ENCODE results near the gene NIBAN1. TPM values are rescaled to one million over a fixed set of nuclear protein-coding genes. Genes with fewer than 3 reads are reported as not detected.
"Not testable (repeated sequence)": the region's sequence is repeated elsewhere in the genome, so short reads cannot be mapped to it uniquely, and the experiment has no call there.

NIBAN1 gene
- total and polyA plus RNA-seq, 9 donors, result 1.7 to 51.9 (median 7.5) TPM

GRCh38 chr1:184965439-184965838 is 8.9 kb downstream of the NIBAN1 start:
- DNase-seq, result no peak
- intact Hi-C loops (cut with DNase I), result no loop called here
- Histone ChIP-seq H3K27ac (no peak overlapping the region), H3K36me3 (no peaks in the 10 kb centered on the region), H3K9me3 (no peaks in the 10 kb centered on the region), H3K4me3 (no peak overlapping the region), H3K4me1 (ENCODE audit: insufficient read depth) (no peaks in the 10 kb centered on the region), H3K27me3 (no peaks in the 10 kb centered on the region)
- TF ChIP-seq EP300 (IDR thresholded peaks at IDR 0.05), result no peak
- TF ChIP-seq POLR2A (IDR thresholded peaks at IDR 0.05), result no peak
- TF ChIP-seq, protein P1, sequence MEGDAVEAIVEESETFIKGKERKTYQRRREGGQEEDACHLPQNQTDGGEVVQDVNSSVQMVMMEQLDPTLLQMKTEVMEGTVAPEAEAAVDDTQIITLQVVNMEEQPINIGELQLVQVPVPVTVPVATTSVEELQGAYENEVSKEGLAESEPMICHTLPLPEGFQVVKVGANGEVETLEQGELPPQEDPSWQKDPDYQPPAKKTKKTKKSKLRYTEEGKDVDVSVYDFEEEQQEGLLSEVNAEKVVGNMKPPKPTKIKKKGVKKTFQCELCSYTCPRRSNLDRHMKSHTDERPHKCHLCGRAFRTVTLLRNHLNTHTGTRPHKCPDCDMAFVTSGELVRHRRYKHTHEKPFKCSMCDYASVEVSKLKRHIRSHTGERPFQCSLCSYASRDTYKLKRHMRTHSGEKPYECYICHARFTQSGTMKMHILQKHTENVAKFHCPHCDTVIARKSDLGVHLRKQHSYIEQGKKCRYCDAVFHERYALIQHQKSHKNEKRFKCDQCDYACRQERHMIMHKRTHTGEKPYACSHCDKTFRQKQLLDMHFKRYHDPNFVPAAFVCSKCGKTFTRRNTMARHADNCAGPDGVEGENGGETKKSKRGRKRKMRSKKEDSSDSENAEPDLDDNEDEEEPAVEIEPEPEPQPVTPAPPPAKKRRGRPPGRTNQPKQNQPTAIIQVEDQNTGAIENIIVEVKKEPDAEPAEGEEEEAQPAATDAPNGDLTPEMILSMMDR (IDR thresholded peaks at IDR 0.05), result no peak
- 91 to 93% (median 91%) methylated on average over 8 of the region's 8 CpGs for WGBS, 3 donors

DNA sequence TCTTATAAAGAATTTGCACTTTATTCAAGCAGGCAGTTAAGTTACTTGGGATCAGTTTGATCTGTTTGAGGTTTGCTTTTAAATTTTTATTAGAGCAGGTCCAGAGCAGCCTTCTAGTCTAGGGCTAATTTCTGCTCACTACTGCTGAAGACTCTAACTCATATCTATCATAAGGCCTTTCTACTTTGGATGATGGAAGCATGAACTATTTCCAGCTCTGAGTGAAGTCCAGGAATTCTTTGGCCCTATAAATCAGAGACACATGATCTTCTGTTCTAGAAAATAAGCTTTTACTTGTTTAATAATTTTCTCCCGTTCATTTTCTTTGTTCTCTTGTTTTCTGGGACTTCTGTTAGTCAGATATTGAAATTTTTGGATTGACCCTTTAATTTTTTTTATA is 14.7 kb downstream of the NIBAN1 start:
- Histone ChIP-seq H3K4me1 (ENCODE audit: insufficient read depth) (no peaks in the 10 kb centered on the region), H3K27ac (no peak overlapping the region)

GRCh38 chr1:184958554-184959353 is 15.6 kb downstream of the NIBAN1 start:
- H3K4me1 ChIP-seq (ENCODE audit: insufficient read depth), result no peaks in the 10 kb centered on the region
- H3K27ac ChIP-seq, result no peak overlapping the region
- 30 to 36% (median 34%) methylated on average over 4 of the region's 4 CpGs for WGBS, 3 donors
- no peaks in the 10 kb centered on the region for H3K27me3 ChIP-seq
- no peak overlapping the region for H3K4me3 ChIP-seq
- TF ChIP-seq EP300 (IDR thresholded peaks at IDR 0.05) (no peak), POLR2A (IDR thresholded peaks at IDR 0.05) (no peak)
- TF ChIP-seq, protein P1 (IDR thresholded peaks at IDR 0.05), result no peak
- DNase-seq, result no peak
- intact Hi-C loops (cut with DNase I), result no loop called here
- no peaks in the 10 kb centered on the region for H3K36me3 ChIP-seq
- H3K9me3 ChIP-seq, result no peaks in the 10 kb centered on the region

More for the DNA sequence above, 14.7 kb downstream of the NIBAN1 start:
- no peaks in the 10 kb centered on the region for H3K27me3 ChIP-seq
- intact Hi-C loops (cut with DNase I), result no loop called here
- H3K4me3 ChIP-seq, result no peak overlapping the region
- TF ChIP-seq, protein P1 (IDR thresholded peaks at IDR 0.05), result no peak
- no peak for TF ChIP-seq EP300 (IDR thresholded peaks at IDR 0.05)
- no peak for TF ChIP-seq POLR2A (IDR thresholded peaks at IDR 0.05)
- H3K36me3 ChIP-seq, result no peaks in the 10 kb centered on the region
- DNase-seq, result no peak
- no peaks in the 10 kb centered on the region for H3K9me3 ChIP-seq
- WGBS, 3 donors, result 38 to 49% (median 46%) methylated on average over 1 of the region's 1 CpG

- H3K4me3 ChIP-seq; DNase-seq; H3K27ac ChIP-seq; H3K27me3 ChIP-seq; intact Hi-C loops (cut with DNase I); H3K36me3 ChIP-seq; H3K9me3 ChIP-seq; H3K4me1 ChIP-seq (ENCODE audit: insufficient read depth): not testable (repeated sequence)
- 95 to 96% (median 95%) methylated on average over 2 of the region's 2 CpGs for WGBS, 3 donors
Observed at GRCh38 chr1:184957901-184958300, 16.4 kb downstream of the NIBAN1 start.

GRCh38 chr1:184956999-184957700 is 17.2 kb downstream of the NIBAN1 start:
- TF ChIP-seq POLR2A (IDR thresholded peaks at IDR 0.05) (no peak), EP300 (IDR thresholded peaks at IDR 0.05) (no peak)
- TF ChIP-seq, protein P1 (IDR thresholded peaks at IDR 0.05), result no peak
- H3K36me3 ChIP-seq, result no peaks in the 10 kb centered on the region
- intact Hi-C loops (cut with DNase I), result no loop called here
- no peaks in the 10 kb centered on the region for H3K4me1 ChIP-seq (ENCODE audit: insufficient read depth)
- H3K27ac ChIP-seq, result no peak overlapping the region
- no peak overlapping the region for H3K4me3 ChIP-seq
- no peaks in the 10 kb centered on the region for H3K9me3 ChIP-seq
- no peak for DNase-seq
- WGBS, 3 donors, result 75 to 89% (median 80%) methylated on average over 4 of the region's 4 CpGs
- H3K27me3 ChIP-seq, result no peaks in the 10 kb centered on the region

Data from ovary (tissue), 9 donors.